ENCODE data around the gene SNAPC2. TPM values are rescaled to one million over a fixed set of nuclear protein-coding genes. Genes with fewer than 3 reads are reported as not detected.

Gene SNAPC2
- total RNA-seq, 2 experiments from 2014 or later, result 9.9 to 10.9 TPM

DNA sequence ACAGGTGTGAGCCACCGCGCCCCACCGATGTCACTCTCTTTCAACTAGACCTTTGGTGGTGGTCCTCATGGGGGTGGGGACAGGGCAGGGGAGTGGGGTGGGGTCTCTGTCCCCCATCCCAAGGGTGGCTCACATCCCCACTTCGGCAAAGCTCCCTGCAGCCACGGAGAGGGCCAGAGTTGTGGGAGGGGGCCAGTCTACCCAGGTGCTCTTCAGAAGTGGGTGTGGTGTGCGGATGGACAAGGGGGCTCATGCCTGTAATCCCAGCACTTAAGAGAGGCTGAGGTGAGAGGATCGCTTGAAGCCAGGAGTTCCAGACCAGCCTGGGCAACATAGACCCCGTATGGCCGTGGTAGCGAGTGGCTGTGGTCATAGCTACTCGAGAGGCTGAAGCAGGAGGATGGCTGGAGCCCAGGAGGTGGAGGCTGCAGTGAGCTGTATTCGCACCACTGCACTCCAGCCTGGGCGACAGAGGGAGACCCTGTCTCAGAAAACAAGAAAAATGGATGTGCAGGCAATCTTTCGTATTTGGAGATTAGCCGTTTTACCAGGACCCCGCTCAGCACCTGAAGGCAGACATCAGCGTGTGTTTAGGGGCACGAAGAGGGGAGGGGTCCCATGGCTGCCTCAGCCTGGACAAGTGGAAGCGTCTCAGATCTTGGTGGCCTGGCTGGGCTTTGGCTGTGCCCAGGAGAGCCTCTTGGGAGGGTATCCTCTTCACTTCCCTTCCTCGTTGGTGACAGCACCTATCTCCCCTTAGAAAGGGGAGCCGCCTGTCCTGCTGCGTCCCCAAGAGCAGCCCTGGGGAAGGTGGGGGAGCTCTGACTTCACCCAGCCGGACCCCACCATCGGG, 4.7 kb upstream of the SNAPC2 start:
- peak in 1 of 14 experiments; percentile 37 for DNase-seq
- ChIA-PET POLR2A (interaction anchor here (0.6 to 7.7 kb wide), 5 partner anchors 12 to 53 kb away, joined by 3 to 116 read pairs (median 4); partner anchors contain the start of genes MAP2K7 and TIMM44), CTCF (interaction anchor here (0.7 to 1.3 kb wide), 4 partner anchors 12 to 87 kb away, joined by 3 to 4 read pairs (median 3); partner anchors contain the start of gene MAP2K7)
- Mint-ChIP-seq H3K4me3 (peak overlapping the region; percentile 48), H3K27me3 (peaks cover 39% of the 10 kb centered on the region), H3K27ac (peak overlapping the region; percentile 46), H3K9me3 (no peaks in the 10 kb centered on the region), H3K4me1 (ENCODE audit: low read depth) (peaks cover 25% of the 10 kb centered on the region), H3K36me3 (ENCODE audit: low read depth) (peaks cover 26% of the 10 kb centered on the region)
- Histone ChIP-seq H3K36me3 (ENCODE audit: insufficient read depth, low read length) (peaks cover 23% of the 10 kb centered on the region), H3K4me3 (ENCODE audit: low read length) (peak overlapping the region; percentile 33), H3K27ac (ENCODE audit: low read depth in 1 of 2, low read length in 2 of 2) (no peak overlapping the region), H3K9me3 (ENCODE audit: control insufficient read depth in 1 of 2, insufficient read depth in 1 of 2, low read length in 2 of 2) (peaks cover 0 to 9% of the 10 kb centered on the region in 2 experiments), H3K27me3 (ENCODE audit: control insufficient read depth in 1 of 2, insufficient read depth in 2 of 2, low read length in 2 of 2) (peaks cover 34 to 35% of the 10 kb centered on the region in 2 experiments), H3K4me1 (ENCODE audit: insufficient read depth, low read length) (peaks cover 44% of the 10 kb centered on the region)
- no peak for TF ChIP-seq CTCF (IDR thresholded peaks at IDR 0.05)
- ATAC-seq (ENCODE audit: poor library complexity), result no peak
- intact Hi-C loops (cut with DNase I, micrococcal nuclease), result no loop called here

GRCh38 chr19:7916103-7916954, 3.8 kb upstream of the SNAPC2 start:
- DNase-seq, result peak in 10 of 14 experiments; percentile 27 to 81 (median 48)
- H3K4me1 ChIP-seq (ENCODE audit: insufficient read depth, low read length), result peaks cover 49% of the 10 kb centered on the region
- H3K4me3 Mint-ChIP-seq, result no peak overlapping the region
- H3K36me3 ChIP-seq (ENCODE audit: insufficient read depth, low read length), result peaks cover 15% of the 10 kb centered on the region
- H3K4me1 Mint-ChIP-seq (ENCODE audit: low read depth), result peaks cover 32% of the 10 kb centered on the region
- peaks cover 39% of the 10 kb centered on the region for H3K27me3 Mint-ChIP-seq
- intact Hi-C loops (cut with DNase I, micrococcal nuclease), result no loop called here
- ATAC-seq (ENCODE audit: poor library complexity), result peak; percentile 2
- peaks cover 26% of the 10 kb centered on the region for H3K36me3 Mint-ChIP-seq (ENCODE audit: low read depth)
- TF ChIP-seq CTCF (IDR thresholded peaks at IDR 0.05), result no peak
- no peak overlapping the region for H3K27ac Mint-ChIP-seq
- no peaks in the 10 kb centered on the region for H3K9me3 Mint-ChIP-seq
- H3K27ac ChIP-seq (ENCODE audit: low read depth in 1 of 2, low read length in 2 of 2), result no peak overlapping the region
- peaks cover 0 to 9% of the 10 kb centered on the region in 2 experiments for H3K9me3 ChIP-seq (ENCODE audit: control insufficient read depth in 1 of 2, insufficient read depth in 1 of 2, low read length in 2 of 2)
- ChIA-PET POLR2A (interaction anchor here (0.6 to 7.7 kb wide), 7 partner anchors 13 to 236 kb away, joined by 3 to 116 read pairs (median 4); partner anchors contain the start of genes MAP2K7, TIMM44 and TRAPPC5), CTCF (interaction anchor here (0.7 to 2.8 kb wide), 6 partner anchors 13 to 86 kb away, joined by 3 to 22 read pairs (median 4); partner anchors contain the start of gene MAP2K7)
- peak overlapping the region; percentile 33 for H3K4me3 ChIP-seq (ENCODE audit: low read length)
- peaks cover 34 to 35% of the 10 kb centered on the region in 2 experiments for H3K27me3 ChIP-seq (ENCODE audit: control insufficient read depth in 1 of 2, insufficient read depth in 2 of 2, low read length in 2 of 2)

DNA sequence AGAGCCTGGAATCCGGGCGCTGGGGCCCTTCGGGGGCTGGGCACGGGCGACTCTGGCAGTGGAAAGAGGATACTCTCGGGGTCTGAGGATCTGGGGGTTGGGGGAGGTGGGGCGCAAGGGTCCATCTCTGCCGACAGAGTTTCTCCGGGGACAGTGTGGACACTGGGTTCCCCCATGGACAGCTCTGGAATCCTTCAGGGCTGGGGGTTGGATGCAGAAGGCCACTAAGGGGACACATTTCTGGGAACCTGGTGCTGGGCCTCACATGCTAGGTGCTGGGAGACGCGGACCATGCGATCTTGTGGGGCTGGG, 3.2 kb upstream of the SNAPC2 start:
- POLR2A ChIA-PET, result interaction anchor here (1.6 to 7.7 kb wide), 5 partner anchors 13 to 236 kb away, joined by 3 to 116 read pairs (median 11); partner anchors contain the start of genes MAP2K7, TIMM44 and TRAPPC5
- no peak overlapping the region for H3K27ac Mint-ChIP-seq
- H3K4me3 ChIP-seq (ENCODE audit: low read length), result peak overlapping the region; percentile 20

More for the DNA sequence above, 3.2 kb upstream of the SNAPC2 start:
- ATAC-seq (ENCODE audit: poor library complexity) (no peak), DNase-seq (peak in 2 of 14 experiments; percentile 27 to 49)
- Histone ChIP-seq H3K9me3 (ENCODE audit: control insufficient read depth in 1 of 2, insufficient read depth in 1 of 2, low read length in 2 of 2) (peaks cover 0 to 9% of the 10 kb centered on the region in 2 experiments), H3K4me1 (ENCODE audit: insufficient read depth, low read length) (peaks cover 55% of the 10 kb centered on the region), H3K27ac (ENCODE audit: low read depth in 1 of 2, low read length in 2 of 2) (no peak overlapping the region), H3K36me3 (ENCODE audit: insufficient read depth, low read length) (peaks cover 15% of the 10 kb centered on the region), H3K27me3 (ENCODE audit: control insufficient read depth in 1 of 2, insufficient read depth in 2 of 2, low read length in 2 of 2) (peaks cover 34 to 35% of the 10 kb centered on the region in 2 experiments)
- CTCF ChIA-PET, result interaction anchor here (0.8 to 2.8 kb wide), 3 partner anchors 12 to 85 kb away, joined by 3 to 22 read pairs (median 4); partner anchors contain the start of gene MAP2K7
- H3K4me1 Mint-ChIP-seq (ENCODE audit: low read depth), result peaks cover 34% of the 10 kb centered on the region
- no peak for TF ChIP-seq CTCF (IDR thresholded peaks at IDR 0.05)
- peaks cover 39% of the 10 kb centered on the region for H3K27me3 Mint-ChIP-seq
- H3K9me3 Mint-ChIP-seq, result no peaks in the 10 kb centered on the region
- H3K4me3 Mint-ChIP-seq, result peak overlapping the region; percentile 82
- peaks cover 23% of the 10 kb centered on the region for H3K36me3 Mint-ChIP-seq (ENCODE audit: low read depth)
- intact Hi-C loops (cut with DNase I, micrococcal nuclease), result no loop called here
